GM20000 (cell line): ENCODE data around the gene WNT10A.

ENCODE experiments used
- DNase-seq: peaks from one replicate; pipeline ENCODE4 v3.0.0; 2012; ENCODE audit warnings: low spot score
- CTCF ChIP-seq: IDR thresholded peaks from 2 replicates; pipeline ENCODE4 v1.5.1; 2012; ENCODE audit warnings: mild to moderate bottlenecking, control low read depth; ENCODE audit errors: extremely low read depth, missing control alignments

The WNT10A gene

GRCh38 chr2:218890369-218890768 is 9.7 kb downstream of the WNT10A start:
- DNase-seq, result no peak
- TF ChIP-seq CTCF, result no peak

- no peak for TF ChIP-seq CTCF
- no peak for DNase-seq
Observed at GRCh38 chr2:218891275-218892135, 10.9 kb downstream of the WNT10A start.

GRCh38 chr2:218892693-218893348 is 12.2 kb downstream of the WNT10A start:
- DNase-seq, result peak; percentile 84

GRCh38 chr2:218893349-218894150 is 12.9 kb downstream of the WNT10A start:
- peak; percentile 17 for DNase-seq
- TF ChIP-seq CTCF, result no peak

More at GRCh38 chr2:218892693-218893348, 12.2 kb downstream of the WNT10A start:
- peak; percentile 69 for TF ChIP-seq CTCF

- DNase-seq, result no peak
- no peak for TF ChIP-seq CTCF
Observed at GRCh38 chr2:218894151-218894879, 13.7 kb downstream of the WNT10A start.

GRCh38 chr2:218894880-218895157 is 14.2 kb downstream of the WNT10A start:
- no peak for TF ChIP-seq CTCF
- DNase-seq, result no peak
